Panc1 (cell line): Measurements from ENCODE around the gene IRF3.

Experiments
- CTCF ChIP-seq: fragments of 450-650 bp; IDR thresholded peaks from 2 replicates; pipeline ENCODE4 v1.5.1; 2017; ENCODE audit warnings: mild to moderate bottlenecking
- POLR2AphosphoS5 ChIP-seq: IDR thresholded peaks from 2 replicates; pipeline ENCODE4 v1.6.1; 2012; ENCODE audit warnings: mild to moderate bottlenecking, low read depth, low read length, moderate library complexity
- SIN3A ChIP-seq: IDR thresholded peaks from 2 replicates; pipeline ENCODE4 v1.6.1; 2012; ENCODE audit warnings: low read depth, mild to moderate bottlenecking, low read length, moderate library complexity, borderline replicate concordance; ENCODE audit not compliant: insufficient read depth

GRCh38 chr19:49629659-49630058, 36.0 kb downstream of the IRF3 start:
- TF ChIP-seq CTCF (no peak), POLR2AphosphoS5 (no peak), SIN3A (no peak)
